GM19238 (cell line): ENCODE data around the gene IRAK4.

Experiments used
- DNase-seq: peaks from one replicate; pipeline ENCODE4 v3.0.0; 2011; ENCODE audit warnings: low spot score; ENCODE audit not compliant: insufficient read length

The IRAK4 gene

DNA sequence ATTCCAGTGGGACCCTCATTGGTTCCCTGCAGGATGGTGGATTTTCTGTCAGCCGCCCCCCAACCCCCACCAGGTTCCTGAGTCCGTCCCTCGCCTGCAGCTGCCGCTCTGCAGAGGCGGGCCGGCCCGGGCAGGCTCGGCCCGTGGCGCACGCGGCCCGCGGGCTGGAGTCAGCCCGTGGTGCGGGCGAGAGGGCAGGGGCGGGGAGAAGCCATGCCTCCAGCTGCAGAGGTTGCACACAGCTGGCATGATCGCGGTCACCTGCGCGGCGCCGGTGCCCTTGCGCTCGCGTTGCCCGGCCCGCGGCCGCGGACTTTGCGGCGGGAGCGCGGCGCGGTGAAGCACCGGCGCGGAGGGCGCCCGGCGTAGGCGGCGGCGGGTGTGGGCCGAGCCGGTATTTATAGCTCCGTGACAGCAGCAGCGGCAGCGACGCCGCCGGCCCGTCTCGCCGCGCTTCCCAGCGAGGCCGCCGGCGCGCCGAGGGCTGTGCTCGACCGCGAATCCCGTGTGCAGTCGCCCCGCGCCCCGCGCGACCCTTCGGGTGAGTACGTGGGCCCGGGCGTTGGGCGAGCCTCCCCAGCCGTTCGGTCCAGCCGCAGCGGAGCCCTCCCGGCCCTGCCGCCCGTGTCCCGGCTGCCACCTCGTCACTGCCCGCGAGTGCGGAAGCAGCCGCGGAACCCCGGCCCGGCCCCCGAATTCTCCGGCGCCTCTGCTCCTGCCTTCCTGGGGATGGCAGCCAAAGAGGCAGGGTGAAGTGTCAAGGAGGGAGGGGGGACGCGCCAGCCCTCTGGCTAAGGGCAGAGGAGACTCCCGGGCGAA lies 77.1 kb downstream of the IRAK4 start, which contains the start of gene TMEM117:
Gene TMEM117, plus strand, starts transcription at position 426 of the 819 bp plus-strand sequence.
- peak; percentile 71 for DNase-seq

- no peak for DNase-seq
Measured at GRCh38 chr12:43836475-43836989, 77.8 kb downstream of the IRAK4 start.
